HepG2 (cell line): ENCODE measurements around the gene TNK1. TPM values are rescaled to one million over a fixed set of nuclear protein-coding genes. Genes with fewer than 3 reads are reported as not detected.

Source experiments
- ATF6 ChIP-seq: sonication (generic); formaldehyde crosslinking; conservative IDR thresholded peaks from 2 replicates; pipeline ENCODE4 v1.4.0; 2020; ENCODE audit warnings: missing genetic modification reagents
- FOXP4 ChIP-seq: sonication (generic); formaldehyde crosslinking; IDR thresholded peaks from 2 replicates; pipeline ENCODE4 v1.4.0; 2020; ENCODE audit warnings: missing genetic modification reagents
- GMEB1 ChIP-seq: sonication (generic); formaldehyde crosslinking; IDR thresholded peaks from 2 replicates; pipeline ENCODE4 v1.5.1; 2020; ENCODE audit warnings: missing genetic modification reagents, mild to moderate bottlenecking, borderline replicate concordance
- KDM6A ChIP-seq: IDR thresholded peaks from 2 replicates; pipeline ENCODE4 v1.6.1; 2016; ENCODE audit warnings: low read depth
- MAFK ChIP-seq, 2 experiments: IDR thresholded peaks in 1 of 2; conservative IDR thresholded peaks in 1 of 2; 2 replicates each; pipeline ENCODE4 v1.6.1; 2011; ENCODE audit warnings: improper control_type of control experiment in 2 of 2, low read length in 2 of 2
- PAF1 ChIP-seq: IDR thresholded peaks from 2 replicates; pipeline ENCODE4 v1.6.1; 2016; ENCODE audit warnings: missing genetic modification reagents, missing compliant biosample characterization
- SIN3B ChIP-seq: fragments of 150-350 bp; IDR thresholded peaks from 2 replicates; pipeline ENCODE4 v1.6.1; 2014; ENCODE audit warnings: low read length
- SOX13 ChIP-seq, 3 experiments: fragments of 450-650 bp in 1 of 3; sonication (generic) in 1 of 3; formaldehyde crosslinking in 1 of 3; IDR thresholded peaks in 2 of 3; conservative IDR thresholded peaks in 1 of 3; 2 replicates each; pipeline versions ENCODE4 v1.5.0 to v1.6.1; 2016 to 2020; ENCODE audit warnings: antibody characterized with exemption in 1 of 3, mild to moderate bottlenecking in 1 of 3, missing compliant biosample characterization in 1 of 3, missing genetic modification reagents in 1 of 3, moderate library complexity in 1 of 3
- TRIM24 ChIP-seq: sonication (generic); formaldehyde crosslinking; IDR thresholded peaks from 2 replicates; pipeline ENCODE4 v1.8.0; 2022; ENCODE audit warnings: mild to moderate bottlenecking, missing genetic modification reagents
- ZBED4 ChIP-seq: sonication (generic); formaldehyde crosslinking; IDR thresholded peaks from 2 replicates; pipeline ENCODE4 v1.4.0; 2020; ENCODE audit warnings: missing genetic modification reagents, borderline replicate concordance
- ZBTB20 ChIP-seq: sonication (generic); formaldehyde crosslinking; IDR thresholded peaks from 2 replicates; pipeline ENCODE4 v1.8.1; 2023; ENCODE audit warnings: missing genetic modification reagents, low read depth, mild to moderate bottlenecking, borderline replicate concordance
- ZNF101 ChIP-seq: sonication (generic); formaldehyde crosslinking; IDR thresholded peaks from 2 replicates; pipeline ENCODE4 v1.4.0; 2020; ENCODE audit warnings: mild to moderate bottlenecking, low read depth, missing genetic modification reagents, borderline replicate concordance
- ZNF274 ChIP-seq: sonication (generic); formaldehyde crosslinking; IDR thresholded peaks from 2 replicates; pipeline ENCODE4 v1.5.1; 2020; ENCODE audit warnings: mild to moderate bottlenecking, missing genetic modification reagents
- ZNF383 ChIP-seq: sonication (generic); formaldehyde crosslinking; IDR thresholded peaks from 2 replicates; pipeline ENCODE4 v1.4.0; 2020; ENCODE audit warnings: missing genetic modification reagents, mild to moderate bottlenecking, borderline replicate concordance
- ZNF446 ChIP-seq: sonication (generic); formaldehyde crosslinking; IDR thresholded peaks from 2 replicates; pipeline ENCODE4 v1.5.0; 2020; ENCODE audit warnings: mild to moderate bottlenecking, missing genetic modification reagents
- ZNF451 ChIP-seq: sonication (generic); formaldehyde crosslinking; IDR thresholded peaks from 2 replicates; pipeline ENCODE4 v1.5.0; 2020; ENCODE audit warnings: mild to moderate bottlenecking, missing genetic modification reagents
- ZNF746 ChIP-seq: sonication (generic); formaldehyde crosslinking; IDR thresholded peaks from 2 replicates; pipeline ENCODE4 v1.8.0; 2022; ENCODE audit warnings: mild to moderate bottlenecking, missing genetic modification reagents
- ZZZ3 ChIP-seq: sonication (generic); formaldehyde crosslinking; IDR thresholded peaks from 2 replicates; pipeline ENCODE4 v1.4.0; 2020; ENCODE audit warnings: missing genetic modification reagents, mild to moderate bottlenecking, borderline replicate concordance
- polyA plus RNA-seq, 8 experiments: library from polyadenylated mRNA; depleted of rRNA in 3 of 8; stranded (reverse) in 7 of 8; unstranded in 1 of 8; fragments of >200 nt; fragmentation: Illumina TruSeq in 4 of 8; extraction: Trizol in 4 of 8; gene quantifications; 2 replicates each; pipeline versions ENCODE4 v1.2.1 to v1.2.3, GENCODE V29; 2011 to 2016; ENCODE audit warnings: low read depth in 4 of 8, missing spikeins in 1 of 8, mixed read lengths in 1 of 8; ENCODE audit not compliant: insufficient read depth in 1 of 8
- total RNA-seq, 5 experiments: library from RNA; depleted of rRNA; stranded (reverse); fragments of >200 nt; fragmentation: Illumina TruSeq; extraction: Trizol; gene quantifications; 2 replicates each; pipeline ENCODE4 v1.2.3, GENCODE V29; 2016; ENCODE audit warnings: low read depth in 1 of 5

TNK1 gene
- total and polyA plus RNA-seq, 2 of the 13 experiments (the other 11 are each of a cell fraction or from before 2014, with no cell fraction given): 2.0 to 3.5 TPM

GRCh38 chr17:7394452-7395191 is 13.7 kb downstream of the TNK1 start, which contains the start of gene PLSCR3 (continued):
- no peak for TF ChIP-seq SOX13 (IDR thresholded peaks at IDR 0.05)
- no peak for TF ChIP-seq SOX13 (CRISPR knock-in tag; conservative IDR thresholded peaks at IDR 0.05 in 1 of 2, IDR thresholded peaks at IDR 0.05 in 1 of 2)
- TF ChIP-seq TRIM24 (CRISPR knock-in tag): no peak
- TF ChIP-seq FOXP4 (CRISPR knock-in tag): no peak
- TF ChIP-seq ZNF446 (CRISPR knock-in tag): no peak
- TF ChIP-seq ZNF451 (CRISPR knock-in tag): no peak
- no peak for TF ChIP-seq PAF1 (CRISPR knock-in tag)
- peak in 1 of 2 experiments; percentile 27; a peak in 2 of 4 replicates for TF ChIP-seq MAFK (conservative IDR thresholded peaks at IDR 0.05 in 1 of 2, IDR thresholded peaks at IDR 0.05 in 1 of 2; ENCODE audit: low read length in 2 of 2)
- TF ChIP-seq ZZZ3 (CRISPR knock-in tag): no peak
- 0 out of 2 replicates have a peak, but pooled peaks have one; percentile 67 for TF ChIP-seq ZNF274
- TF ChIP-seq ZBTB20 (CRISPR knock-in tag): 0 out of 2 replicates have a peak, but pooled peaks have one; percentile 55
- TF ChIP-seq ZNF383 (CRISPR knock-in tag): no peak
- no peak for TF ChIP-seq SIN3B
- no peak for TF ChIP-seq KDM6A (CRISPR knock-in tag)
- no peak for TF ChIP-seq ZNF101 (CRISPR knock-in tag)
- peak; percentile 42; the same call in 1 of the 2 replicates for TF ChIP-seq GMEB1
- no peak for TF ChIP-seq ZNF746 (CRISPR knock-in tag)
- TF ChIP-seq ZBED4 (CRISPR knock-in tag): 0 out of 2 replicates have a peak, but pooled peaks have one; percentile 39
- TF ChIP-seq ATF6 (CRISPR knock-in tag): no peak
